ENCODE measurements around the gene PSTPIP2. TPM values are rescaled to one million over a fixed set of nuclear protein-coding genes. Genes with fewer than 3 reads are reported as not detected.

PSTPIP2 gene
- total and polyA plus RNA-seq, 2 of the 13 experiments (the other 11 are each of a cell fraction or from before 2014, with no cell fraction given) = 0.25 to 0.27 TPM

DNA sequence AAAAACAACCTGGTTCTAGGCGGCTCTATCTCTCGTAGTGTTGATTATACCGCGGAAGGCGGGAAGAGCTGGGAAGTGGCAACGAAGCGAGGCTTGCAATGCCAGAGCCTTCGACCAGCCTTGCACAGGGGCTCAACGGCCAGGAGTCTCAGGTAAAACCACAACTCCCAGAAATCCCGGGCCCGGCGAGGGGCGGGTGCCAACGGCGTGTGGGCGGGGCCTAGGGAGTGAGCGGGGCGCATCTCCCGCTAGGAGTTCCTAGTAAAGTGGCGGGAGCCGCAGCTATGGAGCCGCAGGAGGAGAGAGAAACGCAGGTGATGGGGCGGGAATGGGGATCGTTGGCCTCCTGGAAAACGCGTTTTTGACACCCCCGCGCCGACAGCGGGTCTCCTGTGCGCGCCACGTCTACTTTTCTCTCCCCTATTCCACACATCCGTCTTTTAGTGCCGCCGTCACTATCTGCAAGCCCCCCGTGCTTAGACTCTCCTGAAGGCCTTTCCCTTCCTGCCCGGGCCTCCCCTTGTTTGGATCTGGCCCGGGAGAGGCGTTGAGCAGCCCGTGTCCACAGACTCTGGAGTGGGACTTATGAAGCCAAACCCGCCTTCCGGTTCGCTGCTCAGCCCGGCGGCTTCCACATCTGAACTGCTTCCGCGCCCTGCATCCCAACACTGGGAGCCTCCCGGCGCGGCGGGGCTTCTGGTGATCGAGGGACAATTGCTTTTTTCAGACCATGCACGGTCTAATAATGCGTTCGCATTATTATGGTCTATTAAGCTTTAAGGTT, 32.3 kb upstream of the PSTPIP2 start, which contains the start of gene HAUS1 (continued):
- TF ChIP-seq, protein P1, sequence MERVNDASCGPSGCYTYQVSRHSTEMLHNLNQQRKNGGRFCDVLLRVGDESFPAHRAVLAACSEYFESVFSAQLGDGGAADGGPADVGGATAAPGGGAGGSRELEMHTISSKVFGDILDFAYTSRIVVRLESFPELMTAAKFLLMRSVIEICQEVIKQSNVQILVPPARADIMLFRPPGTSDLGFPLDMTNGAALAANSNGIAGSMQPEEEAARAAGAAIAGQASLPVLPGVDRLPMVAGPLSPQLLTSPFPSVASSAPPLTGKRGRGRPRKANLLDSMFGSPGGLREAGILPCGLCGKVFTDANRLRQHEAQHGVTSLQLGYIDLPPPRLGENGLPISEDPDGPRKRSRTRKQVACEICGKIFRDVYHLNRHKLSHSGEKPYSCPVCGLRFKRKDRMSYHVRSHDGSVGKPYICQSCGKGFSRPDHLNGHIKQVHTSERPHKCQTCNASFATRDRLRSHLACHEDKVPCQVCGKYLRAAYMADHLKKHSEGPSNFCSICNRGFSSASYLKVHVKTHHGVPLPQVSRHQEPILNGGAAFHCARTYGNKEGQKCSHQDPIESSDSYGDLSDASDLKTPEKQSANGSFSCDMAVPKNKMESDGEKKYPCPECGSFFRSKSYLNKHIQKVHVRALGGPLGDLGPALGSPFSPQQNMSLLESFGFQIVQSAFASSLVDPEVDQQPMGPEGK (CRISPR knock-in tag; IDR thresholded peaks at IDR 0.05) = 0 out of 2 replicates have a peak, but pooled peaks have one; percentile 16
- peak; percentile 85; the same call in 1 of the 2 replicates for TF ChIP-seq NFKB2 (CRISPR knock-in tag; IDR thresholded peaks at IDR 0.05; ENCODE audit: borderline replicate concordance)
- TF ChIP-seq ISX (CRISPR knock-in tag; conservative IDR thresholded peaks at IDR 0.05) = no peak
- TF ChIP-seq MZF1 (CRISPR knock-in tag; IDR thresholded peaks at IDR 0.05; ENCODE audit: borderline replicate concordance) = no peak
- no peak for TF ChIP-seq ZNF720 (CRISPR knock-in tag; IDR thresholded peaks at IDR 0.05)
- TF ChIP-seq ZNF160 (CRISPR knock-in tag; IDR thresholded peaks at IDR 0.05) = peak; percentile 69; the same call in 1 of the 2 replicates
- no peak for TF ChIP-seq SOX13 (IDR thresholded peaks at IDR 0.05)
- TF ChIP-seq SOX13 (CRISPR knock-in tag; conservative IDR thresholded peaks at IDR 0.05 in 1 of 2, IDR thresholded peaks at IDR 0.05 in 1 of 2) = 0 out of 4 replicates have a peak, but pooled peaks of 1 of the 2 experiments have one; percentile 9
- TF ChIP-seq ZFP1 (CRISPR knock-in tag; IDR thresholded peaks at IDR 0.05) = no peak
- TF ChIP-seq, protein P2, sequence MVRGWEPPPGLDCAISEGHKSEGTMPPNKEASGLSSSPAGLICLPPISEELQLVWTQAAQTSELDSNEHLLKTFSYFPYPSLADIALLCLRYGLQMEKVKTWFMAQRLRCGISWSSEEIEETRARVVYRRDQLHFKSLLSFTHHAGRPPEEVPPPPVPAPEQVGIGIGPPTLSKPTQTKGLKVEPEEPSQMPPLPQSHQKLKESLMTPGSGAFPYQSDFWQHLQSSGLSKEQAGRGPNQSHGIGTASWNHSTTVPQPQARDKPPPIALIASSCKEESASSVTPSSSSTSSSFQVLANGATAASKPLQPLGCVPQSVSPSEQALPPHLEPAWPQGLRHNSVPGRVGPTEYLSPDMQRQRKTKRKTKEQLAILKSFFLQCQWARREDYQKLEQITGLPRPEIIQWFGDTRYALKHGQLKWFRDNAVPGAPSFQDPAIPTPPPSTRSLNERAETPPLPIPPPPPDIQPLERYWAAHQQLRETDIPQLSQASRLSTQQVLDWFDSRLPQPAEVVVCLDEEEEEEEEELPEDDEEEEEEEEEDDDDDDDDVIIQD (CRISPR knock-in tag; IDR thresholded peaks at IDR 0.05; ENCODE audit: low read depth) = no peak
- TF ChIP-seq WIZ (CRISPR knock-in tag; IDR thresholded peaks at IDR 0.05) = no peak
- TF ChIP-seq ETV5 (CRISPR knock-in tag; IDR thresholded peaks at IDR 0.05; ENCODE audit: borderline replicate concordance) = no peak; the same call in 1 of the 2 replicates
- TF ChIP-seq KAT8 (CRISPR knock-in tag; IDR thresholded peaks at IDR 0.05) = peak; percentile 67
- TF ChIP-seq KDM3A (CRISPR knock-in tag; IDR thresholded peaks at IDR 0.05; ENCODE audit: low read depth) = 0 out of 2 replicates have a peak, but pooled peaks have one; percentile 55
- TF ChIP-seq ZSCAN29 (CRISPR knock-in tag; conservative IDR thresholded peaks at IDR 0.05) = 0 out of 2 replicates have a peak, but pooled peaks have one; percentile 62
- TF ChIP-seq GATAD2A (CRISPR knock-in tag; IDR thresholded peaks at IDR 0.05) = 0 out of 2 replicates have a peak, but pooled peaks have one; percentile 11
- TF ChIP-seq ZNF605 (CRISPR knock-in tag; IDR thresholded peaks at IDR 0.05) = peak; percentile 88
- no peak for TF ChIP-seq HMGA1 (CRISPR knock-in tag; conservative IDR thresholded peaks at IDR 0.05)
- peak; percentile 75; the same call in 1 of the 2 replicates for TF ChIP-seq HES4 (CRISPR knock-in tag; IDR thresholded peaks at IDR 0.05; ENCODE audit: borderline replicate concordance)
- peak; percentile 63; the same call in 1 of the 2 replicates for TF ChIP-seq DMAP1 (CRISPR knock-in tag; IDR thresholded peaks at IDR 0.05)
- TF ChIP-seq ZNF225 (CRISPR knock-in tag; IDR thresholded peaks at IDR 0.05) = peak; percentile 84
- TF ChIP-seq ZNF10 (CRISPR knock-in tag; IDR thresholded peaks at IDR 0.05; ENCODE audit: borderline replicate concordance, low read depth) = no peak
- TF ChIP-seq ZBTB7B (CRISPR knock-in tag; IDR thresholded peaks at IDR 0.05) = peak; percentile 30; the same call in 1 of the 2 replicates
- TF ChIP-seq, protein P3, sequence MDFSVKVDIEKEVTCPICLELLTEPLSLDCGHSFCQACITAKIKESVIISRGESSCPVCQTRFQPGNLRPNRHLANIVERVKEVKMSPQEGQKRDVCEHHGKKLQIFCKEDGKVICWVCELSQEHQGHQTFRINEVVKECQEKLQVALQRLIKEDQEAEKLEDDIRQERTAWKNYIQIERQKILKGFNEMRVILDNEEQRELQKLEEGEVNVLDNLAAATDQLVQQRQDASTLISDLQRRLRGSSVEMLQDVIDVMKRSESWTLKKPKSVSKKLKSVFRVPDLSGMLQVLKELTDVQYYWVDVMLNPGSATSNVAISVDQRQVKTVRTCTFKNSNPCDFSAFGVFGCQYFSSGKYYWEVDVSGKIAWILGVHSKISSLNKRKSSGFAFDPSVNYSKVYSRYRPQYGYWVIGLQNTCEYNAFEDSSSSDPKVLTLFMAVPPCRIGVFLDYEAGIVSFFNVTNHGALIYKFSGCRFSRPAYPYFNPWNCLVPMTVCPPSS (IDR thresholded peaks at IDR 0.05) = no peak
- TF ChIP-seq HIVEP1 (CRISPR knock-in tag; IDR thresholded peaks at IDR 0.05) = no peak

Measured in HepG2 (cell line).